HL-60 (cell line): ENCODE measurements around the gene DNAJC22.

Source experiments
- CTCF ChIP-seq: IDR thresholded peaks from one replicate; pipeline ENCODE4 v1.5.1; 2011; ENCODE audit warnings: low read length, control low read depth, inconsistent platforms; ENCODE audit not compliant: insufficient read depth
- SPI1 ChIP-seq: IDR thresholded peaks from 2 replicates; pipeline ENCODE4 v1.6.1; 2012; ENCODE audit warnings: low read depth, mild to moderate bottlenecking, borderline replicate concordance

- TF ChIP-seq SPI1: no peak
- no peak for TF ChIP-seq CTCF
These were observed 19.3 kb upstream of the DNAJC22 start for GRCh38 chr12:49327368-49327767.
